ENCODE results near the gene ADCY9.
"Not testable (repeated sequence)": the region's sequence is repeated elsewhere in the genome, so short reads cannot be mapped to it uniquely, and the experiment has no call there.

ADCY9 gene

DNA sequence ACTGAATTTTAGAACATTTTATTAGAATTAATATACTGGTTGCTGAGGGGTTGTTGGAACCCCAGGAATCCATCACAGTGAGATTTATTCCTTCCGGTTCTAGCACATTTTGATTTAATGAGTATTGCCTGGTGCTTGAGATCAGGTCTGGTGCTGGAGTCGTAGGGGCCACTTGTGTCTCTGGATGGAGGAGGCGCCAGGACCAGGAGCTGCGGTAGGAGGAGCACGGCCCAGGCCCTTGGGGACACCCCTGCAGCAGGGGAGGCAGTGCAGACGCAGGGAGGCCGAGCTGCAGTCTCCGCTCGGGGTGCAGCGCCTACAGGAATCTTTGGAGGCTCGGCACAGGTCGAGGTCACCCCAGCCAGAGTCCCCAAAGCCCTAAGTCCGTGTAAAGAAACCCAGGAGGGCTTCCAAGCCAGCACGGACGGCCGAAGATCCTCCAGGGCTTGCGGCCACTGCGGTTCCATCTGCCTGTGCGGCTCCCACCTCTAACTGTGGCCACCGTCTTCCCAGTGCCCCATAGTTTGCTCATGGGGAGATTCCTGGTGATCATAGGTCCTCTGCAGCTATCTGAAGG, 169.6 kb downstream of the ADCY9 start:
- DNase-seq = no peak

- no peak for DNase-seq
These were observed 170.3 kb downstream of the ADCY9 start for GRCh38 chr16:3945751-3946603.

DNA sequence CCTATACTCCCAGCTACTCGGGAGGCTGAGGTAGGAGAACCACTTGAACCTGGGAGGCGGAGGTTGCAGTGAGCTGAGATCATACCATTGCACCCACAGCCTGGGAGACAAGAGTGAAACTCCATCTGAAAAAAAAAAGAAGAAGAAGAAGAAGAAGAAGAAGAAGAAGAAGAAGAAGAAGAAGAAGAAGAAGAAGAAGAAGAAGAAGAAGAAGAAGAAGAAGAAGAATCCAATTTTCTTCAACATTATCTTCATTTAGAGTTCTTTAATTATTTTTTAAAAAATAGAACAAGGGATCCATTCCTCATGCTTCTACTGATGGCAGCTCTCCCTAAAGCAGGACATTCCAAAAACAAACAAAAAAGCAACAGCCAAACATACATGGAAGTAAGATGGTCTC, 171.8 kb downstream of the ADCY9 start:
- not testable (repeated sequence) for DNase-seq

DNA sequence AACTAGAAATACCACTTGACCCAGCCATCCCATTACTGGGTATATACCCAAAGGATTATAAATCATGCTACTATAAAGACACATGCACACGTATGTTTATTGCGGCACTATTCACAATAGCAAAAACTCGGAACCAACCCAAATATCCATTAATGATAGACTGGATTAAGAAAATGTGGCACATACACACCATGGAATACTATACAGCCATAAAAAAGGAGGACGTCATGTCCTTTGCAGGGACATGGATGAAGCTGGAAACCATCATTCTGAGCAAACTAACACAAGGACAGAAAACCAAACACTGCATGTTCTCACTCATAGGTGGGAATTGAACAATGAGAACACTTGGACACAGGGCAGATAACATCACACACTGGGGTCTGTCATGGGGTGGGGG, 174.1 kb downstream of the ADCY9 start:
- DNase-seq = not testable (repeated sequence)

DNA sequence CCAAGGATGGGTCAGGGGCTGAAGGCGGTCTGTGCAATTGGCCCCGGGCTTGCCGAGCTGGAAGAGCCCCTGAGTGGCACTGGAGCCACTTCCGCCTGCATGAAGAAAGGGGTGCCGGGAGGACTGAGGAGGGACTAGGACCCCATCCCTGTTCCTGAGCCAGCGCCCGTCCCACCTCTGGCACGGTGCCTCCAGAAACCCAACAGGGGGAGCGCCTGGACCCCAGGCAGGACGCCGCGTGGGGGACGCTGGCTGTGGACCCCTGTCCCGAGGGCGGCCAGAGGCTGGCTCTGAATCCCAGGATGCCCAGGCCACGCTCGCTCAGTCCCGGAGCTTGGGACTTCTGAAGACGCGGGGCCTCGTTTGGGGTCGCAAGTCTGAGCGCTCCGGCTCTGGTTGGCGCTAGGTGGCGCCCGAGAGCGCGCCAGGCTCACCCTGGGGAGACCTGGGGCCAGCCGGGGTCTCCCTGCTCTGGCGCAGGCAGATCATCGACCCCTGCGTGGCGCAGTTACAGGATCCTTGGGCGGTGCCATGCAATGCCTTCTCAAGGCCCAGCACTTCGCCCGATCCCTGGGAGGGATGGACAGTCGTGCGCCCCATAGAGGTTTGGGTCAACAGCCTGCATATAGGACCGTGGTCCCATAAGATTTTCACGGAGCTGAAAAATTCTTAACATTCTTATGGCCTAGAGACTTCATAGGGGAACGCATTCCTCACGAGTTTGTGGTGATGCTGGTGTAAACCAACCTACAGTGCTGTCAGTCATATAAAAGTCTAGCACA, 177.2 kb downstream of the ADCY9 start:
- peak; percentile 90 for DNase-seq

- no peak for DNase-seq
These were observed 177.8 kb downstream of the ADCY9 start for GRCh38 chr16:3938471-3938842.

GRCh38 chr16:3937066-3937875, 179.0 kb downstream of the ADCY9 start:
- DNase-seq = no peak

DNA sequence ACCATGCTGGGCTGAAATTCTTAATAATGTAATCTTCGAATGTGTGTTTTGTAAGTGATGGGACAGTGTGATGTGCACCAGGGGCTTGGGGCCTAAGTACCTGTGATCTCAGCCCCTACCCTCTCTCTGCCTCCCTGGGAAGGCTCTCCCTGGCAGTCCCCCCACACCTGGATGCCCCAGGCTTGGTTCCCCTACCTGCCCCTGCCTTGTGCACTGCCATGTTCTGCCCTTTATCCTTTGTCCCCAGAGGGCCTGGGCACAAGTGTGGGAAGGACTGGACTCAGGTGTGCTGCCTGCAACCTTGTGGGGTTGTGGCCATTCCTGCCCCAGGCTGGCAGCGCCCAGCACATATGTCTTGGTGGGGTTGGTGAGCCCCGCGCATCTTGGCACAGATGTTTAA, 180.3 kb downstream of the ADCY9 start:
- no peak for DNase-seq

GRCh38 chr16:3934491-3935181, 181.6 kb downstream of the ADCY9 start:
- DNase-seq = no peak

DNA sequence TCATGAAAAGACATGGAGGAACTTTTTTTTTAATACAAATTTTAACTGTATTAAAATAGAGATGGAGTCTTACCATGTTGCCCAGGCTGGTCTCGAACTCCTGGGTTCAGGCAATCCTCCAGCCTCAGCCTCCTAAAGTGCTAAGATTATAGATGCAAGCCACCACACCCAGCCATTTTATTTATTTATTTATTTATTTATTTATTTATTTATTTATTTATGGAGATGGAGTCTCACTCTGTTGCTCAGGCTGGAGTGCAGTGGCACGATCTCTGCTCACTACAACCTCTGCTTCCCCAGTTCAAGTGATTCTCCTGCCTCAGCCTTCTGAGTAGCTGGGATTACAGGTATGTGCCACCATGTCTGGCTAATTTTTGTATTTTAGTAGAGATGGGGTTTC, 189.1 kb downstream of the ADCY9 start:
- DNase-seq = not testable (repeated sequence)

- DNase-seq = no peak
These were observed 191.5 kb downstream of the ADCY9 start for GRCh38 chr16:3924763-3925162.

- DNase-seq = no peak
These were observed 194.0 kb downstream of the ADCY9 start for GRCh38 chr16:3922241-3922640.

DNA sequence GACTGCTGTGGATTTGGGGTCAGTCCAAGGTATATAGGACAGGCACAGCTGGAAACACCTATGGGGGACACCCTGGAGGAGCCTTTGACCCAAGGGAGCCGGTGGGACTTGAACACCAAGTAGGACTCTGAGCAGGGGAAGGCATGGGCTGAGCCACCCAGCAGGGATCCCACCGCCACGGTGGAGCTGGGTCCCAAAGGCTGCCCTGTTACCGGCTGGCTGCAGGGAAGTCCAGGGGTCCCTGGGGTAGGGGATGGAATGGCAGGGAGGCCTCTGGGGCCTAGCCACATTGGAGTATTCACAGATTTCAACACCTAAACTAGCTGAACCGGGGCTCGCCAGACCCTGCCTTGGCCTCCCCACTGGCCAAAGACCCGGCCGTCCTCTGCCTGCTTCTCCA, 196.0 kb downstream of the ADCY9 start:
- no peak for DNase-seq

GRCh38 chr16:3919413-3919812, 196.8 kb downstream of the ADCY9 start:
- DNase-seq = no peak

DNA sequence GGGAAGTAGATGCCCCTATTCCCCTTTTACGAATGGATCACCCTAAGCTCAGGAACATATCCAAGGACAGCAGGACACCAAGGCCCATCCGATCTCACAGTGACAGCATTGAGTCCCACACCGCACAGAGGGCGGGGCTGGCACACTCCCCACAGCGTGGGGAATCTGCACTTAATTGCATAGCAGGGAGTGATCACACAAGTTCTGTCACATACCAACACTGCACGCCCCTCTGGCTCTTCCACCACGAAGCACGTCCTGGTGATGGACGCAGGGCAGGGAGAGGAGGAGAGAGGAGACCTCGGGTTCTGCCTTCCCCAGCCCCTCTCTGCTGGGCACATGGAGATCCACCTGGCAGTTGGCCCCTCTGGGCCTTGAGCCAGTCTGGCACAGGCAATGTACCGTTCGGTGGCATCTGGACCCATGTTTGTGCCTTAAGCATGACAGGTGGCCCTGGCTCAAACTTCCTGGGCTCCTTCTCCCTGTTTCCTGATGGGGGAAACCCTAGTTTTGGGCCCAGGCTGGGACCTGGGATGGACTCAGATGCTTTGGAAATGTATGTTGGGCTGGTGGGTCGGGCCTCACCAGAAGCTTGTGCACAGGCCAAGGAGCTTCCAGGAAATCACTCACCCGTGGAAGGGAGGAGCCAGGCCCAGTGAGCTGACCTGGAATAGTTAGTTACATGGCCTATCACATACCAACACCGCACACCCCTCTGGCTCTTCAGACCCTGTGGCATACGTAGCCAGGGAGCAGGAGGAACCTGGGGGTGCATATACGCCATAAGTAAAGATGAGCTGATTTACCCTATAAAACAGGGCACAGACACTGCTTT, 200.6 kb downstream of the ADCY9 start:
- no peak for DNase-seq

DNA sequence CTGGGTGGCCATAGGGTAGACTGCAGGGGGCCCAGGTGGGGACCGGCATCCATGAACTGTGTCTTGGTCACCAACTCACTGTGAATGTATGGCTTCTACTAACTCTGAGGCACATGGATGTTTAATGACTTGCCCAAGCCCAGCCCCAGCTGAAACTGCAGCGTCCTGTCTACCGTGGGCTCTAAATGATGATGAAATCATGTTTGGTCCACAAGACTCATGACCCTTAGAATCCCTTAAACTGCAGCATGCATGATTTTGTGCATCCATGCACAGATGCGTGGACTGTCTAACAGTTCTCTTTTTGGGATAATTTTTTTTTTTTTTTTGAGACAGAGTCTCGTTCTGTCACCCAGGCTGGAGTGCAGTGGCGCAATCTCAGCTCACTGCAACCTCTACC, 203.3 kb downstream of the ADCY9 start:
- DNase-seq = no peak
